GM23248 (cell line): Measurements from ENCODE around the gene ZSCAN10. TPM values are rescaled to one million over a fixed set of nuclear protein-coding genes. Genes with fewer than 3 reads are reported as not detected.

Source experiments
- DNase-seq: peaks from one replicate; pipeline ENCODE4 v3.0.0-alpha.2; 2015
- H2AFZ ChIP-seq: fragments of 200-600 bp; sonication (generic); 2 replicates; pipeline ENCODE4 v1.6.1; 2016; ENCODE audit warnings: antibody characterized with exemption
- H3F3A ChIP-seq: fragments of 200-600 bp; sonication (generic); 2 replicates; pipeline ENCODE4 v1.6.1; 2016; ENCODE audit warnings: mild to moderate bottlenecking, antibody characterized with exemption, mixed run types; ENCODE audit not compliant: insufficient read depth
- H3K27ac ChIP-seq: fragments of 200-600 bp; sonication (generic); 2 replicates; pipeline ENCODE4 v1.5.1; 2016; ENCODE audit warnings: mild to moderate bottlenecking
- H3K27me3 ChIP-seq: fragments of 200-600 bp; sonication (generic); replicated peaks from 2 replicates; pipeline ENCODE4 v1.6.1; 2016; ENCODE audit warnings: mild to moderate bottlenecking; ENCODE audit not compliant: insufficient read depth
- H3K36me3 ChIP-seq: fragments of 200-600 bp; sonication (generic); 2 replicates; pipeline ENCODE4 v1.6.1; 2016; ENCODE audit warnings: low read depth, mild to moderate bottlenecking
- H3K4me1 ChIP-seq: fragments of 200-600 bp; sonication (generic); 2 replicates; pipeline ENCODE4 v1.6.1; 2016; ENCODE audit warnings: mild to moderate bottlenecking; ENCODE audit not compliant: insufficient read depth
- H3K4me2 ChIP-seq: fragments of 200-600 bp; sonication (generic); one replicate; pipeline ENCODE4 v1.6.1; 2016; ENCODE audit warnings: mild to moderate bottlenecking; ENCODE audit not compliant: unreplicated experiment
- H3K4me3 ChIP-seq: fragments of 200-600 bp; sonication (generic); 2 replicates; pipeline ENCODE4 v1.5.1; 2016; ENCODE audit warnings: mild to moderate bottlenecking
- H3K79me2 ChIP-seq: fragments of 200-600 bp; sonication (generic); 2 replicates; pipeline ENCODE4 v1.6.1; 2016; ENCODE audit warnings: mild to moderate bottlenecking; ENCODE audit not compliant: insufficient read depth
- H3K9ac ChIP-seq: fragments of 200-600 bp; sonication (generic); 2 replicates; pipeline ENCODE4 v1.6.1; 2016; ENCODE audit warnings: mild to moderate bottlenecking
- H3K9me2 ChIP-seq: fragments of 200-600 bp; sonication (generic); 2 replicates; pipeline ENCODE4 v1.6.1; 2016; ENCODE audit warnings: mixed run types, mild to moderate bottlenecking, moderate library complexity; ENCODE audit not compliant: insufficient read depth
- H3K9me3 ChIP-seq: fragments of 200-600 bp; sonication (generic); one replicate; pipeline ENCODE4 v1.6.1; 2017; ENCODE audit warnings: low read depth
- H4K20me1 ChIP-seq: fragments of 200-600 bp; sonication (generic); 2 replicates; pipeline ENCODE4 v1.6.0; 2016; ENCODE audit not compliant: insufficient read depth
- EZH2 ChIP-seq: fragments of 200-600 bp; sonication (generic); IDR thresholded peaks from 2 replicates; pipeline ENCODE4 v1.6.1; 2018; ENCODE audit warnings: antibody characterized with exemption, mild to moderate bottlenecking; ENCODE audit not compliant: insufficient read depth, poor library complexity, severe bottlenecking
- EZH2phosphoT487 ChIP-seq: fragments of 200-600 bp; sonication (generic); IDR thresholded peaks from 2 replicates; pipeline ENCODE4 v1.6.1; 2018; ENCODE audit warnings: antibody characterized with exemption, moderate library complexity, mild to moderate bottlenecking, low read depth; ENCODE audit not compliant: insufficient read depth
- WGBS, 2 experiments: methylation state at CpG; one replicate each; pipeline ENCODE4 v1.1.6; 2015 to 2017; ENCODE audit warnings: low lambda C conversion rate in 2 of 2, low coverage in 1 of 2; ENCODE audit errors: missing lambda C conversion rate in 2 of 2; 5-methylcytosine and 5-hydroxymethylcytosine counted together
- in situ Hi-C: fragments of 300-500 bp; cut with MboI; formaldehyde crosslinking; loops from 2 replicates; pipeline ENCODE4 v1.15.0; 2020
- polyA plus RNA-seq: library from polyadenylated mRNA; unstranded; fragments of >200 nt; fragmentation: Nextera tagmentation; extraction: Ambion mirVana; gene quantifications from 2 replicates; pipeline ENCODE4 v1.2.1, GENCODE V29; 2016
- total RNA-seq: library from RNA; depleted of rRNA; stranded (reverse); fragments of >200 nt; shearing (Covaris generic); gene quantifications from 2 replicates; pipeline ENCODE4 v1.2.3, GENCODE V29; 2014

The ZSCAN10 gene
- total and polyA plus RNA-seq, 2 experiments from 2014 or later = 0.08 TPM; not detected in 1

GRCh38 chr16:3101018-3101840 lies 2.1 kb upstream of the ZSCAN10 start:
- Histone ChIP-seq H3K9me3 (no peaks in the 10 kb centered on the region), H3K4me3 (no peak overlapping the region; the same call in 1 of the 2 replicates), H3K79me2 (no peaks in the 10 kb centered on the region), H3K27me3 (0 out of 2 replicates have a peak, but pooled peaks cover 5% of the 10 kb centered on the region), H3K36me3 (no peaks in the 10 kb centered on the region), H3K27ac (no peak overlapping the region), H3F3A (no peaks in the 10 kb centered on the region), H4K20me1 (no peaks in the 10 kb centered on the region), H2AFZ (peak overlapping the region; percentile 59), H3K9ac (no peak overlapping the region), H3K4me1 (no peaks in the 10 kb centered on the region), H3K9me2 (no peaks in the 10 kb centered on the region), H3K4me2 (peak overlapping the region; percentile 2)
- TF ChIP-seq EZH2 = no peak
- TF ChIP-seq EZH2phosphoT487 = no peak
- WGBS, 2 experiments = 51 to 61% methylated on average over 25 to 29 of the region's 29 CpGs
- in situ Hi-C loops = no loop called here
- DNase-seq = peak; percentile 61

- H3K27me3 ChIP-seq = 0 out of 2 replicates have a peak, but pooled peaks cover 5% of the 10 kb centered on the region
- H4K20me1 ChIP-seq = no peaks in the 10 kb centered on the region
- no peaks in the 10 kb centered on the region for H3K4me1 ChIP-seq
- no peaks in the 10 kb centered on the region for H3K9me3 ChIP-seq
- no peaks in the 10 kb centered on the region for H3F3A ChIP-seq
- 5% methylated on average over 35 to 39 of the region's 39 CpGs for WGBS, 2 experiments
- no peaks in the 10 kb centered on the region for H3K79me2 ChIP-seq
- H2AFZ ChIP-seq = peak overlapping the region; percentile 71; the same call in 1 of the 2 replicates
- H3K9ac ChIP-seq = no peak overlapping the region
- DNase-seq = peak; percentile 98
- H3K4me2 ChIP-seq = peak overlapping the region; percentile 60
- TF ChIP-seq EZH2phosphoT487 (no peak), EZH2 (no peak)
- H3K4me3 ChIP-seq = peak overlapping the region; percentile 50; the same call in 1 of the 2 replicates
- H3K36me3 ChIP-seq = no peaks in the 10 kb centered on the region
- H3K9me2 ChIP-seq = no peaks in the 10 kb centered on the region
- in situ Hi-C loops = no loop called here
- no peak overlapping the region for H3K27ac ChIP-seq
Measured at GRCh38 chr16:3099732-3100499, 822 bp upstream of the ZSCAN10 start.

- Histone ChIP-seq H3K27me3 (0 out of 2 replicates have a peak, but pooled peaks cover 5% of the 10 kb centered on the region), H3K4me2 (no peak overlapping the region), H3K36me3 (no peaks in the 10 kb centered on the region), H4K20me1 (no peaks in the 10 kb centered on the region), H3K9me3 (no peaks in the 10 kb centered on the region), H3K9me2 (no peaks in the 10 kb centered on the region), H3K4me3 (no peak overlapping the region), H3K27ac (no peak overlapping the region), H2AFZ (peak overlapping the region; percentile 71; the same call in 1 of the 2 replicates), H3K9ac (no peak overlapping the region), H3K4me1 (no peaks in the 10 kb centered on the region), H3F3A (no peaks in the 10 kb centered on the region), H3K79me2 (no peaks in the 10 kb centered on the region)
- no peak for DNase-seq
- in situ Hi-C loops = no loop called here
- TF ChIP-seq EZH2 = no peak
- TF ChIP-seq EZH2phosphoT487 = no peak
- 20 to 21% methylated on average over 5 of the region's 5 CpGs for WGBS, 2 experiments
Measured at GRCh38 chr16:3099395-3099731, 269 bp upstream of the ZSCAN10 start.

- no peaks in the 10 kb centered on the region for H3K36me3 ChIP-seq
- in situ Hi-C loops = no loop called here
- 31 to 34% methylated on average over 7 to 8 of the region's 8 CpGs for WGBS, 2 experiments
Measured at GRCh38 chr16:3097266-3097665, 1.8 kb downstream of the ZSCAN10 start.

More at GRCh38 chr16:3097266-3097665, 1.8 kb downstream of the ZSCAN10 start:
- H3K4me2 ChIP-seq = no peak overlapping the region
- H3K9me2 ChIP-seq = no peaks in the 10 kb centered on the region
- no peak overlapping the region for H3K4me3 ChIP-seq
- no peak for DNase-seq
- no peaks in the 10 kb centered on the region for H3F3A ChIP-seq
- TF ChIP-seq EZH2phosphoT487 (no peak), EZH2 (no peak)
- H4K20me1 ChIP-seq = no peaks in the 10 kb centered on the region
- no peaks in the 10 kb centered on the region for H3K9me3 ChIP-seq
- no peaks in the 10 kb centered on the region for H3K79me2 ChIP-seq
- no peaks in the 10 kb centered on the region for H3K4me1 ChIP-seq
- H3K9ac ChIP-seq = no peak overlapping the region
- H3K27ac ChIP-seq = no peak overlapping the region
- H3K27me3 ChIP-seq = 0 out of 2 replicates have a peak, but pooled peaks cover 5% of the 10 kb centered on the region
- no peak overlapping the region for H2AFZ ChIP-seq
